AG09319 (cell line): Measurements from ENCODE around the gene TTC27.
"Not testable (repeated sequence)": the region's sequence is repeated elsewhere in the genome, so short reads cannot be mapped to it uniquely, and the experiment has no call there.

Experiments
- DNase-seq: peaks from one replicate; pipeline ENCODE4 v3.0.0-alpha.2; 2010; ENCODE audit warnings: low read depth; ENCODE audit errors: extremely low read depth
- CTCF ChIP-seq: IDR thresholded peaks from 2 replicates; pipeline ENCODE4 v1.5.1; 2011; ENCODE audit warnings: low read depth, mild to moderate bottlenecking, inconsistent platforms, low read length, moderate library complexity

Gene TTC27

GRCh38 chr2:32719933-32720716 lies 92.3 kb downstream of the TTC27 start:
- no peak for DNase-seq
- TF ChIP-seq CTCF: no peak

- no peak for TF ChIP-seq CTCF
- DNase-seq: no peak
Observed at GRCh38 chr2:32720771-32721170, 92.9 kb downstream of the TTC27 start.

- no peak for DNase-seq
- no peak for TF ChIP-seq CTCF
Observed at GRCh38 chr2:32721376-32721775, 93.5 kb downstream of the TTC27 start.

- no peak for TF ChIP-seq CTCF
- DNase-seq: no peak
Observed at GRCh38 chr2:32723467-32724079, 95.7 kb downstream of the TTC27 start.

DNA sequence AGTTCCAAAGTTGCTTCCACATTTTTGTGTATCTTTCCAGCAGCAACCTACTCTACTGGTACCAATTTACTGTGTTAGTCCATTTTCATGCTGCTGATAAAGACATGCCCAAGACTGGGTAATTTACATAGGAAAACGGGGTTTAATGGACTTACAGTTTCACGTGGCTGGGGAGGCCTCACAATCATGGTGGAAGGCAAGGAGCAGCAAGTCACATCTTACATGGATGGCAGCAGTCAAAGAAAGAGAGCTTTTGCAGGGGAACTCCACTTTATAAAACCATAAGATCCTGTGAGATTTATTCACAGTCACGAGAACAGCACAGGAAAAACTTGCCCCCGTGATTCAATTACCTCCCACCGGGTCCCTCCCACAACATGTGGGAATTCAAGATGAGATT lies 98.8 kb downstream of the TTC27 start:
- not testable (repeated sequence) for DNase-seq

DNA sequence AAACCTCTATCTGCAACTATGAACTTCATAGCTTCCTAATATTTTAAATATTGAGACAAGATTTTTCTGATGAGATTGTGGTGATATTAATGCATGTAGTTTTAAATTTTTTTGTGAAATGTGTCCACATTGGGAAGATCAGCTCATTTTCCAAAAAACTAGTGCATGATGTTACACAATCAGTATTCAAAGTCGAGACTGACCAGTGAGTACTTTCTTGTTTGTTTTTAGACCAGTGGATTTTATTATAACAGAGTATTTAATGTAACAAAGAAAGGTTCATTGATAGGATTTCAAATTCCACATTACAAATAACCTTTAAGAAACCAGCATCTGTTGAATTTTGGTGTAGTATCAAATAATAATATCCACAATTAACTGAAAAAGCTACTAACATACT lies 99.3 kb downstream of the TTC27 start:
- DNase-seq: no peak
- no peak for TF ChIP-seq CTCF

DNA sequence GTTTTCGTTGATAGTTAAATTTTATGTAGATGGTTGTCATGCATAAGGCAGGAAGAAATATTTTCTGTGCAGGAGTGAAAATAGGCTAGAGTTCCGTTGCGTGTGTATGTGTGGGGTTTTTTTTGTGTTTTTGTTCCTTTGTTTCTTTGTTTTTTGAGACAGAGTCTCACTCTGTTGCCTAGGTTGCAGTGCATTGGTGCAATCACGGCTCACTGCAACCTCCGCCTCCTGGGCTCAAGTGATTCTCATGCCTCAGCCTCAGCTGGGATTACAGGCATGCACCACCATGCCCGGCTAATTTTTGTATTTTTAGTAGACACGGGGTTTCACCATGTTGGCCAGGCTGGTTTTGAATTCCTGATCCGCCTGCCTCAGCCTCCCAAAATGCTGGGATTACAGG lies 103.1 kb downstream of the TTC27 start:
- not testable (repeated sequence) for DNase-seq

GRCh38 chr2:32732120-32732519 lies 104.3 kb downstream of the TTC27 start:
- no peak for TF ChIP-seq CTCF
- DNase-seq: no peak
